Sigmoid colon (tissue), 4 donors: ENCODE measurements around the gene SPRED3.

ENCODE experiments used
- CTCF ChIP-seq, 4 experiments: fragments of 450-650 bp in 3 of 4; fragments of 200-600 bp in 1 of 4; IDR thresholded peaks; one replicate each; pipeline ENCODE4 v1.5.1; 2016 to 2019; ENCODE audit warnings: antibody characterized with exemption in 4 of 4, mild to moderate bottlenecking in 3 of 4, moderate library complexity in 2 of 4
- POLR2AphosphoS5 ChIP-seq, 4 donors: sonication (generic); formaldehyde crosslinking; IDR thresholded peaks; one replicate each; pipeline ENCODE4 v1.6.1; 2017; ENCODE audit warnings: antibody characterized with exemption in 4 of 4

- TF ChIP-seq CTCF (IDR thresholded peaks at IDR 0.05) (no peak), POLR2AphosphoS5 (IDR thresholded peaks at IDR 0.05) (no peak)
These were observed 4.1 kb upstream of the SPRED3 start for GRCh38 chr19:38384209-38385027.
